A549 (cell line): ENCODE measurements around the gene LRRC3B.

Experiments
- CTCF ChIP-seq: fragments of >200 bp; sonication (Bioruptor Twin); formaldehyde crosslinking; IDR thresholded peaks from 3 replicates; pipeline ENCODE4 v1.5.1; 2016
- MAX ChIP-seq: IDR thresholded peaks from 2 replicates; pipeline ENCODE4 v1.6.1; 2012
- NFE2L2 ChIP-seq: fragments of 150-350 bp; conservative IDR thresholded peaks from 2 replicates; pipeline ENCODE4 v1.6.1; 2014; ENCODE audit warnings: low read length
- POLR2A ChIP-seq: IDR thresholded peaks from 2 replicates; pipeline ENCODE4 v1.6.1; 2012; ENCODE audit warnings: mild to moderate bottlenecking, low read length
- RCOR1 ChIP-seq: fragments of 150-350 bp; IDR thresholded peaks from 2 replicates; pipeline ENCODE4 v1.6.1; 2014; ENCODE audit warnings: antibody characterized with exemption, low read length, low read depth
- ZSCAN20 ChIP-seq: fragments of 250-450 bp; sonication (Bioruptor Pico); IDR thresholded peaks from 2 replicates; pipeline ENCODE4 v1.8.0; 2022; ENCODE audit warnings: mild to moderate bottlenecking, moderate library complexity
- TF ChIP-seq, protein P1 (sequence below): fragments of 450-650 bp; IDR thresholded peaks from 2 replicates; pipeline ENCODE4 v1.6.1; 2014; ENCODE audit warnings: antibody characterized with exemption
- TF ChIP-seq, protein P2 (sequence below): fragments of 200-600 bp; sonication (generic); IDR thresholded peaks from 2 replicates; pipeline ENCODE4 v1.6.1; 2016; ENCODE audit warnings: antibody characterized with exemption, mild to moderate bottlenecking, moderate library complexity

DNA sequence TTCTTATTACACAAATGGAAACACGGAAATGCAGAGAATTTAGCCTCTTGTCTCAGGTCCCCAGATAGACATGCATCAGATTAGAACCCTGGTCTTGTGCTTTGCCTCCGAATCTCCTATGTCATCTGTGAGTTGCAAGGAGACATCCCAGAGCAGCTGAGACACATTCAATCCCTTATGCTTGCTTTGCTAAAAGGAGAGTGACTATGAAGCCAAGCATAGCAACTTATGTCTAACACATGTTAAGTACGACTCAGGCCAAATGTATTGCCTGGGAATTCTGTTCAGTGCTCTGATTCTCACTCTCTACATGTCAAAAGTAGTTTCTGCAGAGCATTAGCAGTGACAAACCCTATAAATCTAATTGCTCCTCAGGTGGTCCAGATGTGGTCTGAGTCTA lies 30.6 kb upstream of the LRRC3B start:
- TF ChIP-seq CTCF (no peak), NFE2L2 (no peak), POLR2A (no peak), RCOR1 (no peak), ZSCAN20 (CRISPR knock-in tag) (no peak), MAX (no peak)
- TF ChIP-seq, protein P1, sequence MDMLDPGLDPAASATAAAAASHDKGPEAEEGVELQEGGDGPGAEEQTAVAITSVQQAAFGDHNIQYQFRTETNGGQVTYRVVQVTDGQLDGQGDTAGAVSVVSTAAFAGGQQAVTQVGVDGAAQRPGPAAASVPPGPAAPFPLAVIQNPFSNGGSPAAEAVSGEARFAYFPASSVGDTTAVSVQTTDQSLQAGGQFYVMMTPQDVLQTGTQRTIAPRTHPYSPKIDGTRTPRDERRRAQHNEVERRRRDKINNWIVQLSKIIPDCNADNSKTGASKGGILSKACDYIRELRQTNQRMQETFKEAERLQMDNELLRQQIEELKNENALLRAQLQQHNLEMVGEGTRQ = no peak
- TF ChIP-seq, protein P2, sequence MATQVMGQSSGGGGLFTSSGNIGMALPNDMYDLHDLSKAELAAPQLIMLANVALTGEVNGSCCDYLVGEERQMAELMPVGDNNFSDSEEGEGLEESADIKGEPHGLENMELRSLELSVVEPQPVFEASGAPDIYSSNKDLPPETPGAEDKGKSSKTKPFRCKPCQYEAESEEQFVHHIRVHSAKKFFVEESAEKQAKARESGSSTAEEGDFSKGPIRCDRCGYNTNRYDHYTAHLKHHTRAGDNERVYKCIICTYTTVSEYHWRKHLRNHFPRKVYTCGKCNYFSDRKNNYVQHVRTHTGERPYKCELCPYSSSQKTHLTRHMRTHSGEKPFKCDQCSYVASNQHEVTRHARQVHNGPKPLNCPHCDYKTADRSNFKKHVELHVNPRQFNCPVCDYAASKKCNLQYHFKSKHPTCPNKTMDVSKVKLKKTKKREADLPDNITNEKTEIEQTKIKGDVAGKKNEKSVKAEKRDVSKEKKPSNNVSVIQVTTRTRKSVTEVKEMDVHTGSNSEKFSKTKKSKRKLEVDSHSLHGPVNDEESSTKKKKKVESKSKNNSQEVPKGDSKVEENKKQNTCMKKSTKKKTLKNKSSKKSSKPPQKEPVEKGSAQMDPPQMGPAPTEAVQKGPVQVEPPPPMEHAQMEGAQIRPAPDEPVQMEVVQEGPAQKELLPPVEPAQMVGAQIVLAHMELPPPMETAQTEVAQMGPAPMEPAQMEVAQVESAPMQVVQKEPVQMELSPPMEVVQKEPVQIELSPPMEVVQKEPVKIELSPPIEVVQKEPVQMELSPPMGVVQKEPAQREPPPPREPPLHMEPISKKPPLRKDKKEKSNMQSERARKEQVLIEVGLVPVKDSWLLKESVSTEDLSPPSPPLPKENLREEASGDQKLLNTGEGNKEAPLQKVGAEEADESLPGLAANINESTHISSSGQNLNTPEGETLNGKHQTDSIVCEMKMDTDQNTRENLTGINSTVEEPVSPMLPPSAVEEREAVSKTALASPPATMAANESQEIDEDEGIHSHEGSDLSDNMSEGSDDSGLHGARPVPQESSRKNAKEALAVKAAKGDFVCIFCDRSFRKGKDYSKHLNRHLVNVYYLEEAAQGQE = no peak
